ENCODE data around the gene LEFTY1. TPM values are rescaled to one million over a fixed set of nuclear protein-coding genes. Genes with fewer than 3 reads are reported as not detected.

Gene LEFTY1
- total and polyA plus RNA-seq, 2 of the 13 experiments (the other 11 are each of a cell fraction or from before 2014, with no cell fraction given), result 0.29 to 0.79 TPM

DNA sequence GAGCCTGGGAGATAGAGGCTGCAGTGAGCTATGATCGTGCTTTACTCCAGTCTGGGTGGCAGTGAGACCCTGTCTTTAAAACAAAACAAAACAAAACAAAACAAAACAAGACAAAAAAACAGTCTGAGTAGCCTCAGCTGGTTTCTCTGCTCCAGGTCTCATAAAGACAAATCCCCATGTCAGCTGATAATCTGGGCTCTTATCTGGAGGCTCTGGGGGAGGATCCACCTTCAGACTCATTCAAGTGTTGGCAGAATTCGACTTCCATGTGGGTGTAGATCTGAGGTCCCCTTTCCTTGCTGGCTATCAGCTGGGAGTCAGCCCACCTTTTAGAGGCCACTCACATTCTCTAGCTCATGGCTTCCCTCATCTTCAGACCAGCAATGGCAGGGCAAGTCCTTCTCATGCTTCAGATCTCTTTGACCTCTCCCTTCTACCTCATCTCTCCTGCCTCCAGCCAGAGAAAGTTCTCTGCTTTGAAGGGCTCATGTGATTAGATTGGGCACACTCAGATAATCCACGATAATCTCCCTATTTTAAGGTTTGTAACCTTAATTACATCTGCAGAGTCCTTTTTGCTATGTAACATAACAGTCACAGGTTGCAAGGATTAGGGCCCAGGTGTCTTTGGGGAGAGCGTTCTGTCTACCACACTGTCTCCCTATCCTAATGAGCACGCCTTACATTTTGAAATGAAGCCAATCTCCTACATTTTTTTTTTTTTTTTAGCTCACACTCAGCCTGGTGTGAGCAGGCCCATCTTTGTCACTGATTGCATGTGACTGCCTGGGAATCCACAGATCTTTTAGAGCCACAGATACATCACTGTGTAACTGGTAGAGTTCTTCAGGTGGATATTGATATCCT lies 42.6 kb upstream of the LEFTY1 start (continued):
- TF ChIP-seq, protein P1, sequence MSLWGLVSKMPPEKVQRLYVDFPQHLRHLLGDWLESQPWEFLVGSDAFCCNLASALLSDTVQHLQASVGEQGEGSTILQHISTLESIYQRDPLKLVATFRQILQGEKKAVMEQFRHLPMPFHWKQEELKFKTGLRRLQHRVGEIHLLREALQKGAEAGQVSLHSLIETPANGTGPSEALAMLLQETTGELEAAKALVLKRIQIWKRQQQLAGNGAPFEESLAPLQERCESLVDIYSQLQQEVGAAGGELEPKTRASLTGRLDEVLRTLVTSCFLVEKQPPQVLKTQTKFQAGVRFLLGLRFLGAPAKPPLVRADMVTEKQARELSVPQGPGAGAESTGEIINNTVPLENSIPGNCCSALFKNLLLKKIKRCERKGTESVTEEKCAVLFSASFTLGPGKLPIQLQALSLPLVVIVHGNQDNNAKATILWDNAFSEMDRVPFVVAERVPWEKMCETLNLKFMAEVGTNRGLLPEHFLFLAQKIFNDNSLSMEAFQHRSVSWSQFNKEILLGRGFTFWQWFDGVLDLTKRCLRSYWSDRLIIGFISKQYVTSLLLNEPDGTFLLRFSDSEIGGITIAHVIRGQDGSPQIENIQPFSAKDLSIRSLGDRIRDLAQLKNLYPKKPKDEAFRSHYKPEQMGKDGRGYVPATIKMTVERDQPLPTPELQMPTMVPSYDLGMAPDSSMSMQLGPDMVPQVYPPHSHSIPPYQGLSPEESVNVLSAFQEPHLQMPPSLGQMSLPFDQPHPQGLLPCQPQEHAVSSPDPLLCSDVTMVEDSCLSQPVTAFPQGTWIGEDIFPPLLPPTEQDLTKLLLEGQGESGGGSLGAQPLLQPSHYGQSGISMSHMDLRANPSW (CRISPR knock-in tag; IDR thresholded peaks at IDR 0.05; ENCODE audit: borderline replicate concordance), result no peak

GRCh38 chr1:225930566-225930965 lies 41.6 kb upstream of the LEFTY1 start:
- ATAC-seq, result no peak
- no peaks in the 10 kb centered on the region for H3K9me3 ChIP-seq (ENCODE audit: low read length)
- DNase-seq (ENCODE audit: low spot score), result no peak
- no peak overlapping the region for H3K4me2 ChIP-seq (ENCODE audit: low read depth, low read length)
- H4K20me1 ChIP-seq (ENCODE audit: insufficient read depth, low read length), result no peaks in the 10 kb centered on the region
- H3K9ac ChIP-seq (ENCODE audit: insufficient read depth, low read depth, low read length), result no peak overlapping the region
- BruUV-seq (replicated peaks), result no TSS peak
- H3K4me1 ChIP-seq (ENCODE audit: insufficient read depth, low read length), result no peaks in the 10 kb centered on the region
- ChIA-PET CTCF (ENCODE audit: low intra/inter-chr PET ratio, low total read pairs) (no interaction called here), POLR2A (no interaction called here)
- TF ChIP-seq MEIS1 (CRISPR knock-in tag; IDR thresholded peaks at IDR 0.05; ENCODE audit: borderline replicate concordance) (no peak), REST (IDR thresholded peaks at IDR 0.05; ENCODE audit: borderline replicate concordance in 1 of 2, low read depth in 1 of 2, low read length in 2 of 2) (no peak), ZNF234 (CRISPR knock-in tag; conservative IDR thresholded peaks at IDR 0.05) (no peak), EHMT2 (IDR thresholded peaks at IDR 0.05; ENCODE audit: borderline replicate concordance, low read depth, low read length) (no peak), SP1 (IDR thresholded peaks at IDR 0.05) (no peak), SP1 (CRISPR knock-in tag; IDR thresholded peaks at IDR 0.05) (no peak), ZNF772 (CRISPR knock-in tag; IDR thresholded peaks at IDR 0.05) (no peak), PITX1 (CRISPR knock-in tag; IDR thresholded peaks at IDR 0.05) (no peak), ZNF414 (CRISPR knock-in tag; IDR thresholded peaks at IDR 0.05) (no peak), TFDP1 (CRISPR knock-in tag; IDR thresholded peaks at IDR 0.05; ENCODE audit: borderline replicate concordance) (no peak)
- intact Hi-C loops (cut with micrococcal nuclease; ENCODE audit: unreplicated experiment), result no loop called here
- 25% methylated on average over 2 of the region's 2 CpGs for WGBS (ENCODE audit: low lambda C conversion rate)
- H3K27me3 ChIP-seq (ENCODE audit: control insufficient read depth in 1 of 2, insufficient read depth in 2 of 2, low read length in 2 of 2), result no peaks in the 10 kb centered on the region; a peak in 1 of 5 replicates
- no peak overlapping the region for H2AFZ ChIP-seq (ENCODE audit: low read length)
- no peak for FAIRE-seq
- H3K4me3 ChIP-seq (replicated peaks in 1 of 3; ENCODE audit: insufficient read depth in 1 of 3, low read depth in 2 of 3, low read length in 3 of 3), result no peak overlapping the region
- in situ Hi-C loops (cut with HindIII; ENCODE audit: extremely low pct_ligation_motif_present, low pct_unique_long_range_greater_than_20kb), result no loop called here
- H3K79me2 ChIP-seq (ENCODE audit: insufficient read depth, low read length), result no peaks in the 10 kb centered on the region
- no peak overlapping the region for H3K27ac ChIP-seq (ENCODE audit: extremely low read length, insufficient read depth, low read length)
- H3K36me3 ChIP-seq (replicated peaks in 1 of 2; ENCODE audit: control insufficient read depth in 1 of 2, insufficient read depth in 2 of 2, low read length in 2 of 2), result no peaks in the 10 kb centered on the region
